B cell (primary cell): ENCODE data around the gene TSBP1.

Experiments
- CTCF ChIP-seq: fragments of 200-600 bp; IDR thresholded peaks from one replicate; pipeline ENCODE4 v1.8.0; 2022; ENCODE audit warnings: antibody characterized with exemption, mild to moderate bottlenecking
- EZH2 ChIP-seq: IDR thresholded peaks from 2 replicates; pipeline ENCODE4 v1.6.1; 2012; ENCODE audit warnings: borderline replicate concordance, low read depth, mild to moderate bottlenecking, moderate library complexity, low read length; ENCODE audit not compliant: insufficient read depth, poor library complexity, severe bottlenecking

- no peak for TF ChIP-seq EZH2
- TF ChIP-seq CTCF, result no peak
These were observed 44.6 kb downstream of the TSBP1 start for GRCh38 chr6:32327103-32327502.
